ENCODE data around the gene TXNDC16.
"Not testable (repeated sequence)": the region's sequence is repeated elsewhere in the genome, so short reads cannot be mapped to it uniquely, and the experiment has no call there.

The TXNDC16 gene

DNA sequence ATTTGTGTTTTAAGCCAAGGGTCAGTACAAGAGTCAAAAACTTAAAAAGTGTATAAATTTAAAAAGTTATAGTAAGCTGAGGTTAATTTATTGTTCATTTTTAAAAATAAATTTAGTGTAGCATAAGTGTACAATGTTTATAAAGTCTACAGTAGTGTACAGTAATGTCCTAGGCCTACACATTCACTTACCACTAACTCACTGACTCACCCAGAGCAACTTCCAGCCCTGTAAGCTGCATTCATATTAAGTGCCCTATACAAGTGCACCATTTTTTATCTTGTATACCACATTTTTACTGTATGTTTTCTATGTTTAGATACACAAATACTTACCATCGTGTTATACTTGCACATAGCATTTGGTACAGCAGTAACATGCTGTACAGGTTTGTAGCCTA lies 38.0 kb upstream of the TXNDC16 start:
- ChIA-PET POLR2A (no interaction called here), CTCF (no interaction called here)
- no peak for DNase-seq (ENCODE audit: extremely low spot score)
- TF ChIP-seq ZNF384 (IDR thresholded peaks at IDR 0.05): no peak
- TF ChIP-seq, protein P1, sequence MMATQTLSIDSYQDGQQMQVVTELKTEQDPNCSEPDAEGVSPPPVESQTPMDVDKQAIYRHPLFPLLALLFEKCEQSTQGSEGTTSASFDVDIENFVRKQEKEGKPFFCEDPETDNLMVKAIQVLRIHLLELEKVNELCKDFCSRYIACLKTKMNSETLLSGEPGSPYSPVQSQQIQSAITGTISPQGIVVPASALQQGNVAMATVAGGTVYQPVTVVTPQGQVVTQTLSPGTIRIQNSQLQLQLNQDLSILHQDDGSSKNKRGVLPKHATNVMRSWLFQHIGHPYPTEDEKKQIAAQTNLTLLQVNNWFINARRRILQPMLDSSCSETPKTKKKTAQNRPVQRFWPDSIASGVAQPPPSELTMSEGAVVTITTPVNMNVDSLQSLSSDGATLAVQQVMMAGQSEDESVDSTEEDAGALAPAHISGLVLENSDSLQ (IDR thresholded peaks at IDR 0.05): no peak
- no peak for TF ChIP-seq SP1 (IDR thresholded peaks at IDR 0.05)
- TF ChIP-seq LEF1 (IDR thresholded peaks at IDR 0.05; ENCODE audit: borderline replicate concordance): no peak
- TF ChIP-seq L3MBTL2 (conservative IDR thresholded peaks at IDR 0.05): no peak
- TF ChIP-seq HDGF (IDR thresholded peaks at IDR 0.05; ENCODE audit: borderline replicate concordance): no peak
- TF ChIP-seq CTBP1 (IDR thresholded peaks at IDR 0.05; ENCODE audit: borderline replicate concordance): no peak
- TF ChIP-seq ELF4 (IDR thresholded peaks at IDR 0.05): no peak
- TF ChIP-seq FOXK2 (IDR thresholded peaks at IDR 0.05): no peak
- no peak for TF ChIP-seq BHLHE40 (IDR thresholded peaks at IDR 0.05; ENCODE audit: borderline replicate concordance)
- TF ChIP-seq ARNT (IDR thresholded peaks at IDR 0.05): no peak
- TF ChIP-seq FOXA1 (IDR thresholded peaks at IDR 0.05): no peak
- TF ChIP-seq NFRKB (IDR thresholded peaks at IDR 0.05): no peak
- no peak for TF ChIP-seq TARDBP (IDR thresholded peaks at IDR 0.05)
- no peak for TF ChIP-seq SUZ12 (IDR thresholded peaks at IDR 0.05)
- no peak for TF ChIP-seq FOXM1 (IDR thresholded peaks at IDR 0.05; ENCODE audit: borderline replicate concordance)

DNA sequence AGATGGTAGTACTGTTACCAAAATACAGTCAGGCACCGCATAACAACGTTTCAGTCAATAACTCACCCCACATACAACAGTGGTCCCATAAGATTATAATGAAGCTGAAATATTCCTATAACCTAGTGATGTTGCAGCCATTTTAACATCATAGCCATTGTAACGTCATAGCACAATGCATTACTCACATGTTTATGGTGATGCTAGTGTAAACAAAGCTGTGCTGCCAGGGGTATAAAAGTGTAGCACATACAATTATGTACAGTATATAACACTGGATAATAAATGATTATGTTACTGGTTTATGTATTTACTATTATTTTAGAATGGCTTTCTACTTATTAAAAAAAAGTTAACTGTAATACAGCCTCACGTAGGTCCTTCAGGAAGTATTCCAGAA lies 37.3 kb upstream of the TXNDC16 start:
- ChIA-PET CTCF (no interaction called here), POLR2A (no interaction called here)
- TF ChIP-seq FOXA1 (IDR thresholded peaks at IDR 0.05) (no peak), BHLHE40 (IDR thresholded peaks at IDR 0.05; ENCODE audit: borderline replicate concordance) (no peak), NFRKB (IDR thresholded peaks at IDR 0.05) (no peak), L3MBTL2 (conservative IDR thresholded peaks at IDR 0.05) (no peak), CTBP1 (IDR thresholded peaks at IDR 0.05; ENCODE audit: borderline replicate concordance) (no peak), LEF1 (IDR thresholded peaks at IDR 0.05; ENCODE audit: borderline replicate concordance) (no peak), TARDBP (IDR thresholded peaks at IDR 0.05) (no peak), SP1 (IDR thresholded peaks at IDR 0.05) (no peak), SUZ12 (IDR thresholded peaks at IDR 0.05) (no peak)
- TF ChIP-seq, protein P1 (IDR thresholded peaks at IDR 0.05): no peak
- no peak for DNase-seq (ENCODE audit: extremely low spot score)

DNA sequence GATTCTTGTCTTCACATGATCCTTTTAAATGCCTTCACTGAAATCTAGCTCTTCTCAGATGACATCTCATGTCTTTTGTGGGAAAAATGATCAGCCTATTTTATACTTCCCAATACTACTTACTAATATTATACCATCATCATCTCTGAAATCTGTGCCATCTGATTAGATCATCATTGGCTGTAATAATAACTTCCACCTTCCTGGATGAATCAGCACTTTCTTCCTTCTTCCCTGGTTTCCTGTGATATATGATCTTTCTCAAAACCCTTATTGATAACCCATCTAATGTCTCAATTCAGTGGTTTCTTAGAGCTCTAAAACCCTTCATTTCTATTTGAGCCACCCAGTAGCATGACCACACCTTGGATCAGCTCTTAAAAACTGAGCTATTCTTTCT lies 31.2 kb upstream of the TXNDC16 start:
- POLR2A ChIA-PET: no interaction called here
- no peak for DNase-seq (ENCODE audit: extremely low spot score)
- no peak for TF ChIP-seq FOXK2 (IDR thresholded peaks at IDR 0.05)
- no peak for TF ChIP-seq ARNT (IDR thresholded peaks at IDR 0.05)
- no peak for TF ChIP-seq ELF4 (IDR thresholded peaks at IDR 0.05)
- TF ChIP-seq SP1 (IDR thresholded peaks at IDR 0.05): no peak
- no peak for TF ChIP-seq BHLHE40 (IDR thresholded peaks at IDR 0.05; ENCODE audit: borderline replicate concordance)
- no peak for TF ChIP-seq TARDBP (IDR thresholded peaks at IDR 0.05)
- TF ChIP-seq ZNF384 (IDR thresholded peaks at IDR 0.05): no peak
- TF ChIP-seq, protein P1 (IDR thresholded peaks at IDR 0.05): no peak
- no peak for TF ChIP-seq L3MBTL2 (conservative IDR thresholded peaks at IDR 0.05)
- TF ChIP-seq NFRKB (IDR thresholded peaks at IDR 0.05): no peak
- no peak for TF ChIP-seq LEF1 (IDR thresholded peaks at IDR 0.05; ENCODE audit: borderline replicate concordance)
- TF ChIP-seq SUZ12 (IDR thresholded peaks at IDR 0.05): no peak
- no peak for TF ChIP-seq HDGF (IDR thresholded peaks at IDR 0.05; ENCODE audit: borderline replicate concordance)
- no peak for TF ChIP-seq FOXA1 (IDR thresholded peaks at IDR 0.05)
- TF ChIP-seq CTBP1 (IDR thresholded peaks at IDR 0.05; ENCODE audit: borderline replicate concordance): no peak
- TF ChIP-seq FOXM1 (IDR thresholded peaks at IDR 0.05; ENCODE audit: borderline replicate concordance): no peak
- CTCF ChIA-PET: no interaction called here

DNA sequence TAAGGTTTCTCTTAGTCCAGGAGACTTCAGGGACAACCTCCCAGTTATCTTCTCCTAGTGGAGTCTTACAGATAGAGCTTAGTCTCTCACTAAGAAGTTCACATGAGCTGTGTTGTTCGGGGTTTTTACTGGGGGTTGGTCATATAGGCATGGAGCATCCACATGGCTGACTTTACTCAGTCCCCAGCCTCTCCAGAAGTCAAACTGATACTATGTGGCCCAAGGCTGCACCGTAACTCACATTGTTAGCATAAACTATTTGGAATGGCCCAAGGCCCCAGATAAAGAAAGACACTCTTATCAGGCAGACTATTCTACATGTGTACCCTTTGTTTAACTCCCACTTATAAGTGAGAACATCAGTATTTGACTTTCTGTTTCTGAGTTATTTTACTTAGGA lies 23.6 kb upstream of the TXNDC16 start:
- no peak for TF ChIP-seq BHLHE40 (IDR thresholded peaks at IDR 0.05; ENCODE audit: borderline replicate concordance)
- no peak for TF ChIP-seq TARDBP (IDR thresholded peaks at IDR 0.05)
- TF ChIP-seq FOXM1 (IDR thresholded peaks at IDR 0.05; ENCODE audit: borderline replicate concordance): no peak
- no peak for TF ChIP-seq HDGF (IDR thresholded peaks at IDR 0.05; ENCODE audit: borderline replicate concordance)
- TF ChIP-seq SUZ12 (IDR thresholded peaks at IDR 0.05): no peak
- TF ChIP-seq ARNT (IDR thresholded peaks at IDR 0.05): no peak
- TF ChIP-seq CTBP1 (IDR thresholded peaks at IDR 0.05; ENCODE audit: borderline replicate concordance): no peak
- no peak for TF ChIP-seq L3MBTL2 (conservative IDR thresholded peaks at IDR 0.05)
- TF ChIP-seq NFRKB (IDR thresholded peaks at IDR 0.05): no peak
- no peak for TF ChIP-seq FOXA1 (IDR thresholded peaks at IDR 0.05)
- no peak for TF ChIP-seq ZNF384 (IDR thresholded peaks at IDR 0.05)
- TF ChIP-seq SP1 (IDR thresholded peaks at IDR 0.05): no peak
- no peak for TF ChIP-seq ELF4 (IDR thresholded peaks at IDR 0.05)
- TF ChIP-seq, protein P1 (IDR thresholded peaks at IDR 0.05): no peak
- no peak for TF ChIP-seq LEF1 (IDR thresholded peaks at IDR 0.05; ENCODE audit: borderline replicate concordance)
- CTCF ChIA-PET: no interaction called here

DNA sequence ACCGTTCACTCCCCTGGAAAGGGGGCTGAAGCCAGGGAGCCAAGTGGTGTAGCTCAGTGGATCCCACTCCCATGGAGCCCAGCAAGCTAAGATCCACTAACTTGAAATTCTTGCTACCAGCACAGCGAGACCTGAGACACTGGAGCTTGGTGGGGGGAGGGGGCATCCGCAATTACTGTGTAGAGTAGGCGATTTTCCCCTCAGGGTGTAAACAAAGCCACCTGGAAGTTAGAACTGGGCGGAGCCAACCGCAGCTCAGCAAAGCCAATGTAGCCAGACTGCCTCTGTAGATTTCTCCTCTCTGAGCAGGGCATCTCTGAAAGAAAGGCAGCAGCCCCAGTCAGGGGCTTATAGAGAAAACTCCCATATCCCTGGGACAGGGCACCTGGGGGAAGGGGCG lies 16.1 kb upstream of the TXNDC16 start:
- POLR2A ChIA-PET; DNase-seq (ENCODE audit: extremely low spot score); CTCF ChIA-PET: not testable (repeated sequence)

More for the DNA sequence above, 23.6 kb upstream of the TXNDC16 start:
- DNase-seq (ENCODE audit: extremely low spot score): no peak
- POLR2A ChIA-PET: no interaction called here

DNA sequence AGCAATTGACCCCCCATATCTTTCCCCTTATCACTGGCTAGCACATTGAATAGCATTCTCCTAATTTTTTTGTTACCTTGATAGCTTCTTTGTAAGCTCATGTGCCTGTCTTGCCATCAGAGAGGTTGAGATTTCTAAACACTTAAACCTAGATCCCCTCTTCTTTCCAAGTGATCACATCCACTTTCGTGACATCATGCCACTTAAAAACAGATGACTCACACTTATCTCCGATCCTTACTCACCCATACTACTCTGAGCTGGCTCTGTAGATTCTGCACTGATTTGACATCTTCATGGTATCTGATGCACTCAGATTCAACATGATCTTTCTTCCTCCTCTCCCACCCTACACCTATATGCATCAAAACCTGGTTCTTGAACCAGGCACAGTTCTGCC lies 10.8 kb upstream of the TXNDC16 start:
- CTCF ChIA-PET: no interaction called here
- TF ChIP-seq TARDBP (IDR thresholded peaks at IDR 0.05) (no peak), L3MBTL2 (conservative IDR thresholded peaks at IDR 0.05) (no peak), FOXM1 (IDR thresholded peaks at IDR 0.05; ENCODE audit: borderline replicate concordance) (no peak), CTBP1 (IDR thresholded peaks at IDR 0.05; ENCODE audit: borderline replicate concordance) (no peak), SUZ12 (IDR thresholded peaks at IDR 0.05) (no peak), ELF4 (IDR thresholded peaks at IDR 0.05) (no peak), LEF1 (IDR thresholded peaks at IDR 0.05; ENCODE audit: borderline replicate concordance) (no peak), ARNT (IDR thresholded peaks at IDR 0.05) (no peak), NFRKB (IDR thresholded peaks at IDR 0.05) (no peak)
- TF ChIP-seq, protein P1 (IDR thresholded peaks at IDR 0.05): no peak
- POLR2A ChIA-PET: interaction anchor here (2.5 kb wide), 1 partner anchor 10 kb away, joined by 18 read pairs; the partner anchor contains the start of genes GPR137C and TXNDC16
- DNase-seq (ENCODE audit: extremely low spot score): no peak
